Right cardiac atrium (tissue), 5 donors: ENCODE results near the gene CIP2A. TPM values are rescaled to one million over a fixed set of nuclear protein-coding genes. Genes with fewer than 3 reads are reported as not detected.
A peak's percentile ranks its signal among the peaks of the same experiment; 100 is the strongest.

Source experiments
- ATAC-seq, 2 donors: fragments of 200-7000 bp; cut with Tn5 transposase; one replicate each; pipeline versions ENCODE4 v1.8.0 to v1.9.1; 2020; ENCODE audit warnings: moderate library complexity in 2 of 2, mild to moderate bottlenecking in 1 of 2
- DNase-seq, 3 donors: peaks; one replicate each; pipeline ENCODE4 v3.0.0-alpha.2; 2020
- H3K27ac ChIP-seq: one replicate; pipeline ENCODE4 v1.5.1; 2013; ENCODE audit warnings: mild to moderate bottlenecking, low read length, control low read depth, moderate library complexity
- H3K27me3 ChIP-seq: one replicate; pipeline ENCODE4 v1.6.1; 2013; ENCODE audit not compliant: control insufficient read depth, insufficient read depth
- H3K4me1 ChIP-seq: one replicate; pipeline ENCODE4 v1.6.1; 2013; ENCODE audit warnings: low read length; ENCODE audit not compliant: control insufficient read depth, insufficient read depth
- H3K4me3 ChIP-seq: one replicate; pipeline ENCODE4 v1.5.1; 2013; ENCODE audit warnings: low read length, control low read depth
- H3K9me3 ChIP-seq: one replicate; pipeline ENCODE4 v1.6.1; 2013; ENCODE audit warnings: low read length; ENCODE audit not compliant: control insufficient read depth
- WGBS: extraction: QIAGEN DNeasy Blood & Tissue Kit; methylation state at CpG from one replicate; pipeline ENCODE4 v1.1.7; 2013; 5-methylcytosine and 5-hydroxymethylcytosine counted together
- intact Hi-C, 4 donors: fragments of 100-400 bp; cut with DNase I; formaldehyde crosslinking; loops; one replicate each; pipeline versions ENCODE4 v1.11.0 to v1.14.0; 2022 to 2023
- polyA plus RNA-seq: library from polyadenylated mRNA; stranded (reverse); fragments of 200-250 nt; gene quantifications from one replicate; pipeline ENCODE4 v1.2.3, GENCODE V29; 2013
- total RNA-seq, 4 donors: library from RNA; stranded (reverse); fragmentation: NEBNext Ultra II Directional; extraction: Animal tissue kit (Norgen Biotek cat#: 25700); gene quantifications; one replicate each; pipeline ENCODE4 v1.2.1, GENCODE V29; 2021
- donor health status: healthy with polysubstance abuse.
- donor health status: DM: no; HTN: yes; CAD: no.
- donor health status: DM: no; HTN: no; CAD: no.
- donor health status: DM: no; HTN: yes; CAD: no; lungs with severe emphysema.
- donor health status: DM: yes; HTN: yes; CAD: no.

CIP2A gene
- total and polyA plus RNA-seq, 5 donors: 0.52 to 3.3 (median 2.5) TPM

DNA sequence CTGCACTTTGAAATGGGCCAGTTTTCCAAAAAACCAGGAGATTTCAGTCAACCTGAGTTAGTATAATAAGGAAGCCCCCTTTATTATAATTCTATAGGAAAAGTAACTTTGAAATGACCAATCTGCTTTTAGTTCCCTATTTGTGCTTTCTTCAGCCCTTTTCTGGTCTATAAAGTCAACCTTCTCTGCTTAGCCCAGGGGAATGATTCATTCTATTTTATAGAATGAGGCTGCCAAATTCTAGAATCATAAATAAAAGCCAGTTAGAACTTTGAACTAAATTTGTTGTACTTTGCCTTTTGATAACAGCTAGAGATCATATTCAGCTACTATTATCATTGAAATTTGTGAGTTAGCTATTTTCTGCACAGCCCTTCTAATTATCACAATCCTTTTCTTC, 24.7 kb downstream of the CIP2A start:
- Histone ChIP-seq H3K4me1 (no peaks in the 10 kb centered on the region), H3K27ac (no peak overlapping the region), H3K4me3 (no peak overlapping the region), H3K9me3 (no peaks in the 10 kb centered on the region), H3K27me3 (no peaks in the 10 kb centered on the region)
- ATAC-seq: no peak
- DNase-seq: no peak
- intact Hi-C loops: no loop called here

- DNase-seq: no peak
- 89% methylated on average over 2 of the region's 2 CpGs for WGBS
- H3K27me3 ChIP-seq: no peaks in the 10 kb centered on the region
Measured at GRCh38 chr3:108562565-108562964, 26.7 kb downstream of the CIP2A start.

GRCh38 chr3:108555966-108556581, 33.2 kb downstream of the CIP2A start:
- H3K27ac ChIP-seq: no peak overlapping the region
- H3K4me3 ChIP-seq: no peak overlapping the region
- ATAC-seq (no peak), DNase-seq (no peak)
- H3K4me1 ChIP-seq: no peaks in the 10 kb centered on the region
- no peaks in the 10 kb centered on the region for H3K9me3 ChIP-seq
- intact Hi-C loops: no loop called here
- 61% methylated on average over 2 of the region's 2 CpGs for WGBS
- H3K27me3 ChIP-seq: no peaks in the 10 kb centered on the region

More at GRCh38 chr3:108562565-108562964, 26.7 kb downstream of the CIP2A start:
- ATAC-seq: no peak
- Histone ChIP-seq H3K27ac (no peak overlapping the region), H3K9me3 (no peaks in the 10 kb centered on the region), H3K4me3 (no peak overlapping the region), H3K4me1 (no peaks in the 10 kb centered on the region)
- intact Hi-C loops: no loop called here

DNA sequence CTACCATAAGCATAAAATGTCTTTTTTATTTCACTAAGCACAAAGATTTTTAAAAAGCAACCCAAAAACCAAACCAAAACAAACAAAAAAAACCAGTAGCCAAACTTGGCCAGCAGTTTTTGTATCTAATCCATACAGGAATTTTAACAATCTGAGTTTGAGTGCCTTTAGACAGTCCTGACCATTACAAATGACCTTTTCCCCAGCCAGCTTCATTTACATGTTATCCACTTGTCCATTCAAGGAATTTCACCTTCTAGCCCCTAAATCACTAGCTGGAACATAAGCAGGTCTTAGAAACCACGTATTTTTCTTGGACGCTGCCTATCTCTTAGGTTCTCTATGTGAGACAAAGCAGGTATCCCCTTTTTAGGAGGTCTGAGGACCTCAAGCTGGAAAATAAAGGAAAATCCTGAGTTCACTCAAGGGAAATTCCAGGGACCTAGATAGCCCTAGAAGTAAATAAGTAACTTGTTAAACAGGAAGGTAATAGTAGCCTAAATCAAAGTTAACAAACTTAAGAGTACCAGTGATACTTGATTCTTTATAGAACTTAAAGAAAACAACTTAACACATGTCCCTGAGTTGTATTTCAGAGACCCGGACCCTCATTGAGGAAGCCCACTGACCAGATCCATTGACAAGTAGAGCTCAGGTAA, 34.2 kb downstream of the CIP2A start:
- H3K4me3 ChIP-seq: no peak overlapping the region
- peak in 1 of 2 donors; percentile 13 for ATAC-seq
- no peak overlapping the region for H3K27ac ChIP-seq
- intact Hi-C loops: loop anchor here in 1 of 4 donors (5.0 kb wide), 1 partner anchor 68 kb away; no protein-coding TSS in a partner anchor
- WGBS: 61% methylated on average over 3 of the region's 3 CpGs
- no peaks in the 10 kb centered on the region for H3K27me3 ChIP-seq
- no peaks in the 10 kb centered on the region for H3K9me3 ChIP-seq
- H3K4me1 ChIP-seq: no peaks in the 10 kb centered on the region
- DNase-seq: no peak

GRCh38 chr3:108554229-108554628, 35.0 kb downstream of the CIP2A start:
- DNase-seq (no peak), ATAC-seq (no peak)
- Histone ChIP-seq H3K9me3 (no peaks in the 10 kb centered on the region), H3K4me3 (no peak overlapping the region), H3K27ac (no peak overlapping the region), H3K27me3 (no peaks in the 10 kb centered on the region), H3K4me1 (no peaks in the 10 kb centered on the region)
- intact Hi-C loops: loop anchor here in 1 of 4 donors (5.0 kb wide), 1 partner anchor 67 kb away; no protein-coding TSS in a partner anchor

- H3K27me3 ChIP-seq: no peaks in the 10 kb centered on the region
- ATAC-seq (peak; percentile 39 to 64), DNase-seq (no peak)
- intact Hi-C loops: loop anchor here (2.0 to 5.0 kb wide), 3 partner anchors 62 to 65 kb away; no protein-coding TSS in a partner anchor
- no peak overlapping the region for H3K4me3 ChIP-seq
- H3K27ac ChIP-seq: no peak overlapping the region
- no peaks in the 10 kb centered on the region for H3K4me1 ChIP-seq
- no peaks in the 10 kb centered on the region for H3K9me3 ChIP-seq
- WGBS: 47% methylated on average over 4 of the region's 4 CpGs
Measured at GRCh38 chr3:108552267-108553159, 36.7 kb downstream of the CIP2A start.

DNA sequence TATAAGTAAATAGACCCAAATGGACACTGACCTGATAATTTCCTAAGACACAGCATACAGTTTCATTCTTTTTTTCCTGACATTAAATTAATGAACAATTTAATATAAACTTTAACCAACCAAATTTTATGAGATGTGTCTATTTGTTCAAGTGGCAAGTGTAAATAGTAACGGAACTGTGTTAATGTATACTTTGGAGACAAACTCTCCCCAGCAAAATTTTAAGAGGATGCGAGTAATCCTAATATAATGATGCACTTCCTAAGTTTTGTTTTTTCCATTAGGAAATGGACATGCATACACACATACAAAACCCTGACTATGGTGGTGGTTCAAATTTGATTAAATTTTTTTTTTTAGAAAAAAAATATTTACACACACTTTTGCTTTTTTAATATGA, 40.4 kb downstream of the CIP2A start:
- intact Hi-C loops: no loop called here
- Histone ChIP-seq H3K27me3 (no peaks in the 10 kb centered on the region), H3K9me3 (no peaks in the 10 kb centered on the region), H3K4me3 (no peak overlapping the region), H3K4me1 (no peaks in the 10 kb centered on the region), H3K27ac (no peak overlapping the region)
- DNase-seq: no peak
- 96% methylated on average over 2 of the region's 2 CpGs for WGBS
- no peak for ATAC-seq

GRCh38 chr3:108548304-108548703, 40.9 kb downstream of the CIP2A start:
- no peak for ATAC-seq
- DNase-seq: no peak
- H3K4me3 ChIP-seq: no peak overlapping the region
- WGBS: 76% methylated on average over 1 of the region's 1 CpG
- intact Hi-C loops: no loop called here
- H3K27ac ChIP-seq: no peak overlapping the region
- H3K9me3 ChIP-seq: no peaks in the 10 kb centered on the region
- H3K27me3 ChIP-seq: no peaks in the 10 kb centered on the region
- no peaks in the 10 kb centered on the region for H3K4me1 ChIP-seq

GRCh38 chr3:108546692-108547091, 42.5 kb downstream of the CIP2A start:
- 62% methylated on average over 3 of the region's 3 CpGs for WGBS
- intact Hi-C loops: no loop called here
- no peaks in the 10 kb centered on the region for H3K4me1 ChIP-seq
- peak overlapping the region; percentile 47 for H3K4me3 ChIP-seq
- no peak overlapping the region for H3K27ac ChIP-seq
- H3K27me3 ChIP-seq: no peaks in the 10 kb centered on the region
- peak in 1 of 2 donors; percentile 26 for ATAC-seq
- no peak for DNase-seq
- H3K9me3 ChIP-seq: no peaks in the 10 kb centered on the region

- peak in 1 of 2 donors; percentile 31 for ATAC-seq
- 63% methylated on average over 1 of the region's 1 CpG for WGBS
- Histone ChIP-seq H3K4me3 (peak overlapping the region; percentile 47), H3K4me1 (no peaks in the 10 kb centered on the region), H3K9me3 (no peaks in the 10 kb centered on the region), H3K27ac (no peak overlapping the region), H3K27me3 (no peaks in the 10 kb centered on the region)
- DNase-seq: no peak
- intact Hi-C loops: no loop called here
Measured at GRCh38 chr3:108546247-108546646, 43.0 kb downstream of the CIP2A start.

- Histone ChIP-seq H3K9me3 (no peaks in the 10 kb centered on the region), H3K4me3 (no peak overlapping the region), H3K4me1 (peaks cover 3% of the 10 kb centered on the region), H3K27ac (no peak overlapping the region), H3K27me3 (no peaks in the 10 kb centered on the region)
- WGBS: 52% methylated on average over 4 of the region's 4 CpGs
- intact Hi-C loops: no loop called here
- ATAC-seq (peak in 1 of 2 donors; percentile 37), DNase-seq (no peak)
Measured at GRCh38 chr3:108538083-108538482, 51.2 kb downstream of the CIP2A start.
